Measurements from ENCODE around the gene CHD2. TPM values are rescaled to one million over a fixed set of nuclear protein-coding genes. Genes with fewer than 3 reads are reported as not detected.

The CHD2 gene
- polyA plus RNA-seq, 1 experiment, result 62.6 TPM

GRCh38 chr15:92928225-92928750, 28.2 kb downstream of the CHD2 start:
- ChIA-PET CTCF (interaction anchor here (1.6 to 5.7 kb wide), 3 partner anchors 10 to 131 kb away, joined by 5 to 31 read pairs (median 24); no protein-coding TSS in a partner anchor), POLR2A (interaction anchor here (1.4 kb wide), 1 partner anchor 24 kb away, joined by 3 read pairs; no protein-coding TSS in a partner anchor)
- Histone ChIP-seq H3K27ac (ENCODE audit: low read depth, low read length) (no peak overlapping the region), H3K27me3 (ENCODE audit: control insufficient read depth, insufficient read depth, low read length) (no peaks in the 10 kb centered on the region), H3K4me3 (ENCODE audit: low read depth, low read length) (no peak overlapping the region), H3K9me3 (ENCODE audit: control insufficient read depth, insufficient read depth, low read length) (no peaks in the 10 kb centered on the region)
- TF ChIP-seq, protein P1, sequence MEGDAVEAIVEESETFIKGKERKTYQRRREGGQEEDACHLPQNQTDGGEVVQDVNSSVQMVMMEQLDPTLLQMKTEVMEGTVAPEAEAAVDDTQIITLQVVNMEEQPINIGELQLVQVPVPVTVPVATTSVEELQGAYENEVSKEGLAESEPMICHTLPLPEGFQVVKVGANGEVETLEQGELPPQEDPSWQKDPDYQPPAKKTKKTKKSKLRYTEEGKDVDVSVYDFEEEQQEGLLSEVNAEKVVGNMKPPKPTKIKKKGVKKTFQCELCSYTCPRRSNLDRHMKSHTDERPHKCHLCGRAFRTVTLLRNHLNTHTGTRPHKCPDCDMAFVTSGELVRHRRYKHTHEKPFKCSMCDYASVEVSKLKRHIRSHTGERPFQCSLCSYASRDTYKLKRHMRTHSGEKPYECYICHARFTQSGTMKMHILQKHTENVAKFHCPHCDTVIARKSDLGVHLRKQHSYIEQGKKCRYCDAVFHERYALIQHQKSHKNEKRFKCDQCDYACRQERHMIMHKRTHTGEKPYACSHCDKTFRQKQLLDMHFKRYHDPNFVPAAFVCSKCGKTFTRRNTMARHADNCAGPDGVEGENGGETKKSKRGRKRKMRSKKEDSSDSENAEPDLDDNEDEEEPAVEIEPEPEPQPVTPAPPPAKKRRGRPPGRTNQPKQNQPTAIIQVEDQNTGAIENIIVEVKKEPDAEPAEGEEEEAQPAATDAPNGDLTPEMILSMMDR (IDR thresholded peaks at IDR 0.05; ENCODE audit: low read depth, low read length), result no peak
- DNase-seq (ENCODE audit: low read depth, low spot score), result no peak

- H3K27ac ChIP-seq (ENCODE audit: low read depth, low read length), result no peak overlapping the region
- H3K4me3 ChIP-seq (ENCODE audit: low read depth, low read length), result no peak overlapping the region
- ChIA-PET CTCF (interaction anchor here (1.6 to 5.7 kb wide), 3 partner anchors 9 to 132 kb away, joined by 5 to 31 read pairs (median 24); no protein-coding TSS in a partner anchor), POLR2A (interaction anchor here (1.4 kb wide), 1 partner anchor 25 kb away, joined by 3 read pairs; no protein-coding TSS in a partner anchor)
- H3K9me3 ChIP-seq (ENCODE audit: control insufficient read depth, insufficient read depth, low read length), result no peaks in the 10 kb centered on the region
- DNase-seq (ENCODE audit: low read depth, low spot score), result no peak
- no peaks in the 10 kb centered on the region for H3K27me3 ChIP-seq (ENCODE audit: control insufficient read depth, insufficient read depth, low read length)
- TF ChIP-seq, protein P1 (IDR thresholded peaks at IDR 0.05; ENCODE audit: low read depth, low read length), result no peak
These were observed 28.9 kb downstream of the CHD2 start for GRCh38 chr15:92929002-92929401.

- DNase-seq (ENCODE audit: low read depth, low spot score), result no peak
- POLR2A ChIA-PET, result interaction anchor here (0.6 to 1.1 kb wide), 3 partner anchors 30 to 126 kb away, joined by 3 to 5 read pairs (median 4); partner anchors contain the start of gene CHD2
These were observed 30.0 kb downstream of the CHD2 start for GRCh38 chr15:92930054-92930621.

GRCh38 chr15:92930776-92931175, 30.7 kb downstream of the CHD2 start:
- Histone ChIP-seq H3K27ac (ENCODE audit: low read depth, low read length) (peak overlapping the region; percentile 79), H3K9me3 (ENCODE audit: control insufficient read depth, insufficient read depth, low read length) (no peaks in the 10 kb centered on the region), H3K27me3 (ENCODE audit: control insufficient read depth, insufficient read depth, low read length) (no peaks in the 10 kb centered on the region), H3K4me3 (ENCODE audit: low read depth, low read length) (no peak overlapping the region)
- DNase-seq (ENCODE audit: low read depth, low spot score), result peak; percentile 71
- CTCF ChIA-PET, result interaction anchor here (0.7 to 5.7 kb wide), 4 partner anchors 13 to 134 kb away, joined by 3 to 31 read pairs (median 14); no protein-coding TSS in a partner anchor
- TF ChIP-seq, protein P1 (IDR thresholded peaks at IDR 0.05; ENCODE audit: low read depth, low read length), result no peak
- POLR2A ChIA-PET, result interaction anchor here (0.6 to 1.1 kb wide), 4 partner anchors 31 to 127 kb away, joined by 3 to 5 read pairs (median 4); partner anchors contain the start of gene CHD2

More at GRCh38 chr15:92930054-92930621, 30.0 kb downstream of the CHD2 start:
- peak overlapping the region; percentile 79 for H3K27ac ChIP-seq (ENCODE audit: low read depth, low read length)
- no peaks in the 10 kb centered on the region for H3K9me3 ChIP-seq (ENCODE audit: control insufficient read depth, insufficient read depth, low read length)
- no peaks in the 10 kb centered on the region for H3K27me3 ChIP-seq (ENCODE audit: control insufficient read depth, insufficient read depth, low read length)
- no peak overlapping the region for H3K4me3 ChIP-seq (ENCODE audit: low read depth, low read length)
- CTCF ChIA-PET, result interaction anchor here (0.7 to 5.7 kb wide), 4 partner anchors 12 to 133 kb away, joined by 3 to 31 read pairs (median 14); no protein-coding TSS in a partner anchor
- TF ChIP-seq, protein P1 (IDR thresholded peaks at IDR 0.05; ENCODE audit: low read depth, low read length), result no peak
